HCT116 (cell line): ENCODE results near the gene ARMH1. TPM values are rescaled to one million over a fixed set of nuclear protein-coding genes. Genes with fewer than 3 reads are reported as not detected.

Experiments used
- ATAC-seq: fragments of 200-7000 bp; cut with Tn5 transposase; 2 replicates; pipeline ENCODE4 v1.9.1; 2020; ENCODE audit warnings: mild to moderate bottlenecking, moderate library complexity
- BruUV-seq: library from RNA; stranded (reverse); fragments of 400-500 nt; replicated peaks from 2 replicates; lab custom pipeline; 2021; lab: Mats Ljungman, UMichigan
- CTCF ChIA-PET: fragments of 300-600 bp; sonication (Branson Sonifier 250); formaldehyde crosslinking; loops from one replicate; lab custom pipeline; 2021; ENCODE audit warnings: antibody characterized with exemption; lab: Charles Lee
- POLR2A ChIA-PET: fragments of 300-600, 350-600 bp; sonication (Branson Sonifier 250); formaldehyde crosslinking; loops from one replicate; lab custom pipeline; 2021; ENCODE audit warnings: antibody characterized with exemption; lab: Charles Lee
- RAD21 ChIA-PET, 2 experiments: fragments of 300-600 bp; sonication (Branson Sonifier 250); formaldehyde crosslinking; loops; one replicate each; lab custom pipeline; 2023; ENCODE audit warnings: low total read pairs in 2 of 2; ENCODE audit not compliant: uncharacterized antibody in 2 of 2, unreplicated experiment in 2 of 2, low non-redundant PET in 1 of 2; lab: Charles Lee
- DNase-seq: peaks from one replicate; pipeline ENCODE4 v3.0.0-alpha.2; 2010; ENCODE audit warnings: low read depth, low spot score
- H2AFZ ChIP-seq: fragments of 200-600 bp; shearing (Covaris generic), sonication (generic); 2 replicates; pipeline ENCODE4 v1.6.1; 2017; ENCODE audit warnings: low read depth, mixed run types, mixed read lengths, antibody characterized with exemption, low read length; ENCODE audit not compliant: poor library complexity, severe bottlenecking
- H3K27ac ChIP-seq: 2 replicates; pipeline ENCODE4 v1.5.1; 2012; ENCODE audit warnings: low read depth, low read length
- H3K27me3 ChIP-seq: fragments of 200-600 bp; sonication (generic); 2 replicates; pipeline ENCODE4 v1.6.1; 2016; ENCODE audit warnings: mixed run types, low read length, mixed read lengths; ENCODE audit not compliant: insufficient read depth
- H3K36me3 ChIP-seq, 2 experiments: fragments of 200-500 bp in 1 of 2; fragments of 200-600 bp in 1 of 2; sonication (Bioruptor generic) in 1 of 2; sonication (generic) in 1 of 2; 2 replicates each; pipeline versions ENCODE4 v1.5.1 to v1.6.1; 2014 to 2016; ENCODE audit warnings: low read length in 2 of 2, inconsistent platforms in 1 of 2, mixed read lengths in 1 of 2, mixed run types in 1 of 2; ENCODE audit not compliant: insufficient read depth in 2 of 2, control insufficient read depth in 1 of 2
- H3K4me1 ChIP-seq, 2 experiments: fragments of 200-600 bp in 1 of 2; sonication (generic) in 1 of 2; 2 replicates each; pipeline versions ENCODE4 v1.5.1 to v1.6.1; 2012 to 2017; ENCODE audit warnings: low read length in 2 of 2, inconsistent platforms in 1 of 2, mild to moderate bottlenecking in 1 of 2, mixed read lengths in 1 of 2, mixed run types in 1 of 2, moderate library complexity in 1 of 2; ENCODE audit not compliant: insufficient read depth in 2 of 2, control insufficient read depth in 1 of 2
- H3K4me2 ChIP-seq: fragments of 200-600 bp; sonication (generic); 2 replicates; pipeline ENCODE4 v1.6.1; 2017; ENCODE audit warnings: mixed run types, low read length, mixed read lengths
- H3K4me3 ChIP-seq, 2 experiments: fragments of 200-600 bp in 1 of 2; sonication (generic) in 1 of 2; replicated peaks in 1 of 2; 2 replicates each; pipeline ENCODE4 v1.5.1; 2011 to 2016; ENCODE audit warnings: low read length in 2 of 2, control low read depth in 1 of 2, low read depth in 1 of 2, mild to moderate bottlenecking in 1 of 2, mixed read lengths in 1 of 2, mixed run types in 1 of 2
- H3K79me2 ChIP-seq: fragments of 200-600 bp; sonication (generic); 2 replicates; pipeline ENCODE4 v1.6.1; 2017; ENCODE audit warnings: mild to moderate bottlenecking, mixed run types, low read length, moderate library complexity, mixed read lengths; ENCODE audit not compliant: insufficient read depth
- H3K9ac ChIP-seq: fragments of 200-600 bp; sonication (generic); 2 replicates; pipeline ENCODE4 v1.6.1; 2016; ENCODE audit warnings: low read length, mixed read lengths
- H3K9me2 ChIP-seq: fragments of 200-600 bp; sonication (generic), shearing (Covaris generic); 2 replicates; pipeline ENCODE4 v1.6.1; 2017; ENCODE audit warnings: mixed run types, mild to moderate bottlenecking, moderate library complexity; ENCODE audit not compliant: insufficient read depth
- H3K9me3 ChIP-seq, 2 experiments: fragments of 200-500 bp in 1 of 2; fragments of 200-600 bp in 1 of 2; sonication (Bioruptor generic) in 1 of 2; sonication (generic) in 1 of 2; 2 replicates each; pipeline ENCODE4 v1.6.1; 2014 to 2017; ENCODE audit warnings: low read length in 2 of 2, mixed read lengths in 2 of 2, inconsistent platforms in 1 of 2, low read depth in 1 of 2, mild to moderate bottlenecking in 1 of 2, mixed run types in 1 of 2, moderate library complexity in 1 of 2; ENCODE audit not compliant: control insufficient read depth in 1 of 2, insufficient read depth in 1 of 2
- H4K20me1 ChIP-seq: fragments of 200-600 bp; sonication (generic), shearing (Covaris generic); 2 replicates; pipeline ENCODE4 v1.6.1; 2017; ENCODE audit warnings: mixed run types, mild to moderate bottlenecking, moderate library complexity; ENCODE audit not compliant: insufficient read depth
- EZH2 ChIP-seq: fragments of 200-600 bp; sonication (generic); IDR thresholded peaks from 2 replicates; pipeline ENCODE4 v1.6.1; 2017; ENCODE audit warnings: antibody characterized with exemption, mixed run types
- EZH2phosphoT487 ChIP-seq: fragments of 200-600 bp; IDR thresholded peaks from 2 replicates; pipeline ENCODE4 v1.6.1; 2018; ENCODE audit warnings: antibody characterized with exemption, borderline replicate concordance
- MAX ChIP-seq: IDR thresholded peaks from 2 replicates; pipeline ENCODE4 v1.6.1; 2012
- POLR2AphosphoS5 ChIP-seq: IDR thresholded peaks from 2 replicates; pipeline ENCODE4 v1.6.1; 2011; ENCODE audit warnings: mild to moderate bottlenecking, low read depth, low read length, moderate library complexity
- SIN3A ChIP-seq: IDR thresholded peaks from 2 replicates; pipeline ENCODE4 v1.6.1; 2012; ENCODE audit warnings: low read depth
- TCF7L2 ChIP-seq: IDR thresholded peaks from 2 replicates; pipeline ENCODE4 v1.7.0; 2011; ENCODE audit warnings: borderline replicate concordance, inconsistent platforms; ENCODE audit not compliant: insufficient read depth, insufficient read length; ENCODE audit errors: extremely low read depth
- YY1 ChIP-seq: IDR thresholded peaks from 2 replicates; pipeline ENCODE4 v1.6.1; 2011; ENCODE audit warnings: low read length, low read depth, moderate library complexity, mild to moderate bottlenecking; ENCODE audit not compliant: insufficient replicate concordance; ENCODE audit errors: extremely low read depth
- ZBTB33 ChIP-seq: IDR thresholded peaks from 2 replicates; pipeline ENCODE4 v1.6.1; 2011; ENCODE audit warnings: mild to moderate bottlenecking, low read length, moderate library complexity; ENCODE audit not compliant: insufficient replicate concordance; ENCODE audit errors: extremely low read depth
- ZFX ChIP-seq: fragments of 450-650 bp; IDR thresholded peaks from 2 replicates; pipeline ENCODE4 v1.6.1; 2017
- intact Hi-C: fragments of 100-400 bp; cut with micrococcal nuclease; formaldehyde crosslinking; loops from 2 replicates; pipeline ENCODE4 v1.10.0; 2022
- total RNA-seq: library from RNA; stranded (reverse); gene quantifications from one replicate; pipeline ENCODE4 v1.2.1, GENCODE V29; 2021; ENCODE audit not compliant: unreplicated experiment

Gene ARMH1
- total RNA-seq, 1 experiment from 2014 or later = 3.2 TPM

GRCh38 chr1:44649788-44650158 is 24.7 kb upstream of the ARMH1 start (continued):
- TF ChIP-seq TCF7L2 (no peak), YY1 (no peak)
- TF ChIP-seq, all 23 proteins: peak for 0

GRCh38 chr1:44650159-44650831 is 24.2 kb upstream of the ARMH1 start:
- intact Hi-C loops = loop anchor here (10.0 kb wide), 1 partner anchor 545 kb away; no protein-coding TSS in a partner anchor
- CTCF ChIA-PET = interaction anchor here (0.8 kb wide), 1 partner anchor 40 kb away, joined by 3 read pairs; no protein-coding TSS in a partner anchor
- BruUV-seq = no TSS peak
- H3K27me3 ChIP-seq = no peaks in the 10 kb centered on the region
- RAD21 ChIA-PET = no interaction called here
- POLR2A ChIA-PET = no interaction called here
- H3K9me2 ChIP-seq = no peaks in the 10 kb centered on the region
- no peaks in the 10 kb centered on the region for H4K20me1 ChIP-seq
- DNase-seq = no peak
- no peak overlapping the region; the same call in 1 of the 2 replicates for H3K27ac ChIP-seq
- no peaks in the 10 kb centered on the region for H3K4me1 ChIP-seq
- H3K4me2 ChIP-seq = no peak overlapping the region
- no peak overlapping the region for H2AFZ ChIP-seq
- H3K4me3 ChIP-seq = no peak overlapping the region
- peaks cover 21 to 23% of the 10 kb centered on the region in 2 experiments; a peak in 3 of 4 replicates for H3K36me3 ChIP-seq
- no peak for ATAC-seq
- no peaks in the 10 kb centered on the region for H3K79me2 ChIP-seq
- no peaks in the 10 kb centered on the region for H3K9me3 ChIP-seq
- no peak for TF ChIP-seq MAX
- TF ChIP-seq EZH2 = no peak
- TF ChIP-seq SIN3A = no peak
- TF ChIP-seq EZH2phosphoT487 = no peak
- no peak for TF ChIP-seq ZFX
- TF ChIP-seq ZBTB33 = no peak
- TF ChIP-seq POLR2AphosphoS5 = no peak
- H3K9ac ChIP-seq = no peak overlapping the region
